Mucosa of descending colon (tissue), 3 donors: ENCODE measurements around the gene OR2D2. TPM values are rescaled to one million over a fixed set of nuclear protein-coding genes. Genes with fewer than 3 reads are reported as not detected.

Experiments
- ATAC-seq: fragments of 200-7000 bp; cut with Tn5 transposase; one replicate; pipeline ENCODE4 v1.9.1; 2020; ENCODE audit warnings: mild to moderate bottlenecking, moderate library complexity
- DNase-seq, 3 donors: peaks; one replicate each; pipeline ENCODE4 v3.0.0-alpha.2; 2020
- H3K36me3 ChIP-seq: fragments of 200-600 bp; one replicate; pipeline ENCODE4 v1.8.0; 2021; ENCODE audit warnings: low read depth, mild to moderate bottlenecking
- H3K4me1 ChIP-seq: fragments of 200-600 bp; one replicate; pipeline ENCODE4 v1.8.0; 2021; ENCODE audit warnings: low read depth, mild to moderate bottlenecking
- H3K4me3 ChIP-seq: fragments of 200-600 bp; one replicate; pipeline ENCODE4 v1.8.0; 2021; ENCODE audit warnings: mild to moderate bottlenecking
- H3K9me3 ChIP-seq: fragments of 200-600 bp; one replicate; pipeline ENCODE4 v1.8.0; 2021; ENCODE audit warnings: mild to moderate bottlenecking
- CTCF ChIP-seq: fragments of 200-600 bp; IDR thresholded peaks from one replicate; pipeline ENCODE4 v1.8.0; 2022; ENCODE audit warnings: antibody characterized with exemption, mild to moderate bottlenecking
- intact Hi-C, 2 donors: fragments of 100-400 bp; cut with DNase I in 1 of 2; cut with micrococcal nuclease in 1 of 2; formaldehyde crosslinking; loops; one replicate each; pipeline versions ENCODE4 v1.11.0 to v1.11.1; 2022; cut with DNase I, micrococcal nuclease
- total RNA-seq, 3 donors: library from RNA; stranded (reverse); fragmentation: NEBNext Ultra II Directional in 2 of 3; extraction: Animal tissue kit (Norgen Biotek cat#: 25700) in 2 of 3; gene quantifications; one replicate each; pipeline versions ENCODE4 v1.2.1 to v1.2.4, GENCODE V29; 2021 to 2023
- donor health status: DM: no; HTN: no; CAD: no; lungs with moderate emphysema.
- donor health status: DM: no; HTN: no; CAD: no.
- donor health status: DM: no; HTN: yes; CAD: no.

The OR2D2 gene
- total RNA-seq, 3 donors from 2014 or later: 0.28 to 2.1 (median 0.53) TPM

GRCh38 chr11:6927030-6927617 lies 34.8 kb upstream of the OR2D2 start:
- Histone ChIP-seq H3K4me1 (peaks cover 7% of the 10 kb centered on the region), H3K4me3 (peak overlapping the region; percentile 73), H3K36me3 (no peaks in the 10 kb centered on the region), H3K9me3 (no peaks in the 10 kb centered on the region)
- DNase-seq: peak in 1 of 3 donors; percentile 24
- peak; percentile 51 for ATAC-seq
- TF ChIP-seq CTCF: no peak
- intact Hi-C loops: no loop called here

- intact Hi-C loops: no loop called here
- Histone ChIP-seq H3K4me3 (peak within 1 kb of the TSS; percentile 73), H3K4me1 (peaks cover 7% of the 10 kb centered on the region), H3K9me3 (no peaks in the 10 kb centered on the region), H3K36me3 (no peaks in the 10 kb centered on the region)
- no peak for TF ChIP-seq CTCF
- ATAC-seq (peak; percentile 95), DNase-seq (peak; percentile 89 to 90 (median 90))
Measured at GRCh38 chr11:6926208-6927029, 34.1 kb upstream of the OR2D2 start, which contains the start of gene ZNF215. TSS of gene ZNF215 (plus strand) at chr11:6926426. CDS start at chr11:6932273, 5,847 bp downstream.

DNA sequence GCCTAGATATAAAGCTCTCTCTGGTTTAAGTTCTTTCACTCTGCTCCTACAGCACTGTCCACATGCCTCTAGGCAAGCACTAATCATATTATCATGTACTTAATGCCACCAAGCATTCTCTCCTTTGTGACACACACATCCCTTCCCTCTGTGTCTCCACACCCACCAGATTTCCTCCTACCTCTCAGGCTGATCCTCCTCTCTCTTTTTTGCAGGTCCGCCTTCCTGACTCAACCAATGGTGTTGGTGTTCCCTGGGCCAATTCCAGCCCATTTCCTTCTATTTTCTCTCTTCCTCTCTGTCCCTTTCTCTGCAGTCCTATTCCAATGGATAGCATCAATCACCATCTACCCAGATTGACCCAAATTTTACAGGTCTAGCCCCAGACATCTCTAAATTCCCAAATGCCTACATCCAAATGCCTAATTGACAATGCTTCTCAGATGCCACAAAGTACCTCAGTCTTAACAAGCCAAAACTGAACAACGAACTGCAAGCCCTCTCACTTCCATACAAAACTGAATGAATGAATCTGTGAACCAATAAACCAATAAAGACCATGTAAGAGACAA lies 33.4 kb upstream of the OR2D2 start:
- Histone ChIP-seq H3K4me1 (peaks cover 7% of the 10 kb centered on the region), H3K36me3 (no peaks in the 10 kb centered on the region), H3K9me3 (no peaks in the 10 kb centered on the region), H3K4me3 (peak overlapping the region; percentile 73)
- DNase-seq (no peak), ATAC-seq (peak; percentile 46)
- intact Hi-C loops: no loop called here
- TF ChIP-seq CTCF: no peak

DNA sequence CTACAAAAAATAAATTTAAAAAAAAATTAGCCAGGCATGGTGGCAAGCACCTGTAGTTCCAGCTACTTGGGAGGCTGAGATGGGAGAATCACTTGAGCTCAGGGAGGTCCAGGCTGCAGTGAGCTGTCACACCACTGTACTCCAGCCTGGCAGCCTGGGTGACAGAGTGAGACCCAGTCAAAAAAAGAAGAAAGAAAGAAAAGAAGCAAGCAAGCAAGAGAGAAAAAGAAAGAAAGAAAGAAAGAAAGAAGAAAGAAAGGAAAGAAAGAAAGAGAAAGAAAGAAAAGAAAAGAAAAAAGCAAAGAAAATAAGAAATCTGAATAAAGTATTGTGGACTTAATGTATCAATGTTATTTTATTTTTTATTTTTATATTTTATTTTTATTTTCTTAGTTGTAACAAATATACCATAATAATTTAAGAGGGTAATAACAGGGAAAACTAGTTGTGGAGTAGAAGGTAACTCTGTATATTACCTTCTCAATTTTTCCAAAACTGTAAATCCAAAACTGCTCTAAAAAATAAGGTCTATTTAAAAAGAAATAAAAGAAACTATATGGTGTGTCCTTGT lies 32.8 kb upstream of the OR2D2 start:
- no peak overlapping the region for H3K4me3 ChIP-seq
- H3K36me3 ChIP-seq: no peaks in the 10 kb centered on the region
- DNase-seq (no peak), ATAC-seq (no peak)
- TF ChIP-seq CTCF: no peak
- intact Hi-C loops: no loop called here
- H3K9me3 ChIP-seq: no peaks in the 10 kb centered on the region
- peaks cover 7% of the 10 kb centered on the region for H3K4me1 ChIP-seq

DNA sequence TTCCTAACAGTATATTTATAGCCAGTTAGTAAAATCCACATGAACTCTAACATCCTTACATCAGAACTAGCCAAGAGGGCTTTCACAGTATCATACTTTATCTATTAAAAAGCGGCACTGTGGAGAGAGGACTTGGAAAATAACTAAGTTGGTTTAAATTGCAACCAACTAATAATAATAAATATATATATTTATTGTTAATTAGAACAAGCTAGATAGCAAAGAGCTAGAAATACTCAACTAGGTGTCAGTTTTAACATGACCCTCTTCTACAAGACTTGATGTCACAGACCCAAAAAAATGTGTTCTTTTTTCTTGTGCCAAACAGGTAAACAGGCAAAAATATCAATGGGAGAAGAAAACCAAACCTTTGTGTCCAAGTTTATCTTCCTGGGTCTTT lies 28.4 kb upstream of the OR2D2 start, which contains the start of gene OR2D3:
Gene OR2D3, plus strand, starts transcription at position 301 of the 400 bp plus-strand sequence. Its CDS starts 0 bp downstream, at position 301.
- Histone ChIP-seq H3K36me3 (no peaks in the 10 kb centered on the region), H3K9me3 (no peaks in the 10 kb centered on the region), H3K4me3 (no peak within 1 kb of the TSS), H3K4me1 (no peaks in the 10 kb centered on the region)
- TF ChIP-seq CTCF: no peak
- intact Hi-C loops: no loop called here
- ATAC-seq: no peak
- DNase-seq: no peak
